A673 (cell line): Measurements from ENCODE around the gene GPR34. TPM values are rescaled to one million over a fixed set of nuclear protein-coding genes. Genes with fewer than 3 reads are reported as not detected.

Source experiments
- BruUV-seq: library from RNA; stranded (reverse); fragments of 400-500 nt; replicated peaks from 2 replicates; lab custom pipeline; 2021; lab: Mats Ljungman, UMichigan
- CTCF ChIA-PET: fragments of 300-600 bp; sonication (Branson Sonifier 250); formaldehyde crosslinking; loops from one replicate; lab custom pipeline; 2022; ENCODE audit warnings: antibody characterized with exemption; lab: Charles Lee
- POLR2A ChIA-PET: fragments of 300-600 bp; sonication (Branson Sonifier 250); formaldehyde crosslinking; loops from one replicate; lab custom pipeline; 2022; ENCODE audit warnings: antibody characterized with exemption; ENCODE audit not compliant: low non-redundant PET; lab: Charles Lee
- DNase-seq: peaks from one replicate; pipeline ENCODE4 v3.0.0-alpha.2; 2015; ENCODE audit warnings: low spot score
- H3K27ac ChIP-seq: fragments of 200-600 bp; sonication (generic); 2 replicates; pipeline ENCODE4 v1.5.1; 2016; ENCODE audit warnings: mixed run types, low read depth, mild to moderate bottlenecking, mixed read lengths, antibody characterized with exemption, low read length; ENCODE audit not compliant: poor library complexity, severe bottlenecking
- H3K27me3 ChIP-seq: fragments of 200-600 bp; sonication (generic); replicated peaks from 2 replicates; pipeline ENCODE4 v1.6.1; 2017; ENCODE audit warnings: mixed run types, low read depth, mild to moderate bottlenecking, mixed read lengths, antibody characterized with exemption, low read length; ENCODE audit not compliant: insufficient read depth, poor library complexity
- H3K36me3 ChIP-seq: fragments of 200-600 bp; sonication (generic); 2 replicates; pipeline ENCODE4 v1.6.1; 2016; ENCODE audit warnings: mixed run types, mild to moderate bottlenecking, mixed read lengths, antibody characterized with exemption, low read length; ENCODE audit not compliant: insufficient read depth, poor library complexity, severe bottlenecking
- H3K4me1 ChIP-seq: fragments of 200-600 bp; sonication (generic); 2 replicates; pipeline ENCODE4 v1.6.1; 2017; ENCODE audit warnings: mixed run types, mild to moderate bottlenecking, mixed read lengths, antibody characterized with exemption, low read length; ENCODE audit not compliant: insufficient read depth, poor library complexity, severe bottlenecking
- H3K4me3 ChIP-seq: fragments of 200-600 bp; sonication (generic); 2 replicates; pipeline ENCODE4 v1.5.1; 2016; ENCODE audit warnings: low read depth, mixed run types, mild to moderate bottlenecking, mixed read lengths, low read length; ENCODE audit not compliant: poor library complexity, severe bottlenecking
- H3K9me3 ChIP-seq: fragments of 200-600 bp; sonication (generic); 2 replicates; pipeline ENCODE4 v1.6.1; 2016; ENCODE audit warnings: mixed run types, low read depth, mild to moderate bottlenecking, mixed read lengths, antibody characterized with exemption, low read length; ENCODE audit not compliant: poor library complexity, severe bottlenecking
- CTCF ChIP-seq: fragments of 300-800, 200-600 bp; sonication (generic); conservative IDR thresholded peaks from 2 replicates; pipeline ENCODE4 v1.5.1; 2017; ENCODE audit warnings: low read depth, mild to moderate bottlenecking, antibody characterized with exemption, low read length, moderate library complexity, mixed read lengths
- EZH2 ChIP-seq: fragments of 200-600 bp; sonication (generic); IDR thresholded peaks from 2 replicates; pipeline ENCODE4 v1.6.1; 2017; ENCODE audit warnings: borderline replicate concordance, low read depth, mild to moderate bottlenecking, mixed read lengths, antibody characterized with exemption, low read length; ENCODE audit not compliant: poor library complexity, severe bottlenecking
- intact Hi-C: fragments of 100-400 bp; cut with micrococcal nuclease; formaldehyde crosslinking; loops from one replicate; pipeline ENCODE4 v1.10.0; 2022; ENCODE audit not compliant: unreplicated experiment
- total RNA-seq: library from RNA; stranded (reverse); gene quantifications from 2 replicates; pipeline ENCODE4 v1.2.3, GENCODE V29; 2021

Gene GPR34
- total RNA-seq, 1 experiment from 2014 or later: not detected

- H3K27ac ChIP-seq: no peak overlapping the region
- CTCF ChIA-PET: no interaction called here
- POLR2A ChIA-PET: interaction anchor here (0.6 kb wide), 1 partner anchor 46 kb away, joined by 6 read pairs; no protein-coding TSS in a partner anchor
- DNase-seq: no peak
- no peak overlapping the region for H3K4me3 ChIP-seq
- peaks cover under 1% of the 10 kb centered on the region for H3K9me3 ChIP-seq
- no peaks in the 10 kb centered on the region for H3K36me3 ChIP-seq
- intact Hi-C loops: no loop called here
- TF ChIP-seq EZH2 (no peak), CTCF (no peak)
- no peaks in the 10 kb centered on the region for H3K27me3 ChIP-seq
- BruUV-seq: no TSS peak
- no peaks in the 10 kb centered on the region for H3K4me1 ChIP-seq
Measured at GRCh38 chrX:41722816-41723618, 34.2 kb downstream of the GPR34 start.

- Histone ChIP-seq H3K36me3 (no peaks in the 10 kb centered on the region), H3K4me1 (no peaks in the 10 kb centered on the region), H3K27me3 (no peaks in the 10 kb centered on the region), H3K4me3 (no peak within 1 kb of the TSS), H3K9me3 (no peaks in the 10 kb centered on the region), H3K27ac (no peak within 1 kb of the TSS)
- BruUV-seq: no TSS peak
- no peak for DNase-seq
- POLR2A ChIA-PET: interaction anchor here (0.6 kb wide), 1 partner anchor 1564 kb away, joined by 3 read pairs; no protein-coding TSS in a partner anchor
- intact Hi-C loops: no loop called here
- no peak for TF ChIP-seq EZH2
- no peak for TF ChIP-seq CTCF
- CTCF ChIA-PET: no interaction called here
Measured at GRCh38 chrX:41723826-41724225, 35.1 kb downstream of the GPR34 start, which contains the start of gene GPR82. GPR82 (plus strand) TSS chrX:41724181; CDS start chrX:41727027, 2,846 bp downstream.

GRCh38 chrX:41728125-41728524 is 39.4 kb downstream of the GPR34 start:
- H3K4me1 ChIP-seq: no peaks in the 10 kb centered on the region
- H3K9me3 ChIP-seq: no peaks in the 10 kb centered on the region
- BruUV-seq: no TSS peak
- ChIA-PET POLR2A (no interaction called here), CTCF (no interaction called here)
- DNase-seq: no peak
- no peak for TF ChIP-seq CTCF
- no peak for TF ChIP-seq EZH2
- intact Hi-C loops: no loop called here
- no peak overlapping the region for H3K4me3 ChIP-seq
- H3K36me3 ChIP-seq: no peaks in the 10 kb centered on the region
- no peaks in the 10 kb centered on the region for H3K27me3 ChIP-seq
- no peak overlapping the region for H3K27ac ChIP-seq
